KMS-11 (cell line): ENCODE results near the gene GARNL3.

ENCODE experiments used
- H2AFZ ChIP-seq: fragments of 200-600 bp; sonication (generic); 2 replicates; pipeline ENCODE4 v1.6.1; 2016; ENCODE audit warnings: antibody characterized with exemption, mixed run types, low read depth
- H3K27ac ChIP-seq: fragments of 200-600 bp; sonication (generic); 2 replicates; pipeline ENCODE4 v1.6.1; 2016; ENCODE audit warnings: mild to moderate bottlenecking, mixed run types
- H3K27me3 ChIP-seq: fragments of 200-600 bp; sonication (generic); 2 replicates; pipeline ENCODE4 v1.6.1; 2017; ENCODE audit warnings: mild to moderate bottlenecking, low read depth, mixed run types, moderate library complexity; ENCODE audit not compliant: insufficient read depth
- H3K36me3 ChIP-seq: fragments of 200-600 bp; sonication (generic); 2 replicates; pipeline ENCODE4 v1.6.1; 2017; ENCODE audit warnings: mild to moderate bottlenecking, mixed run types; ENCODE audit not compliant: insufficient read depth
- H3K4me1 ChIP-seq: fragments of 200-600 bp; sonication (generic); 2 replicates; pipeline ENCODE4 v1.6.1; 2016; ENCODE audit warnings: mild to moderate bottlenecking, low read depth, mixed run types; ENCODE audit not compliant: poor library complexity, severe bottlenecking
- H3K4me2 ChIP-seq: fragments of 200-600 bp; sonication (generic); 2 replicates; pipeline ENCODE4 v1.7.0; 2016; ENCODE audit warnings: mild to moderate bottlenecking, mixed run types
- H3K4me3 ChIP-seq: fragments of 200-600 bp; sonication (generic); IDR thresholded peaks from 2 replicates; pipeline ENCODE4 v1.6.1; 2017; ENCODE audit warnings: low read depth, low read length, mixed read lengths; ENCODE audit not compliant: insufficient read depth
- H3K79me2 ChIP-seq: fragments of 200-600 bp; sonication (generic); 2 replicates; pipeline ENCODE4 v1.6.1; 2016; ENCODE audit warnings: low read depth, mixed run types; ENCODE audit not compliant: insufficient read depth
- H3K9ac ChIP-seq: fragments of 200-600 bp; sonication (generic); 2 replicates; pipeline ENCODE4 v1.6.1; 2016; ENCODE audit warnings: mild to moderate bottlenecking, mixed run types
- H4K20me1 ChIP-seq: fragments of 200-600 bp; sonication (generic); 2 replicates; pipeline ENCODE4 v1.6.1; 2016; ENCODE audit warnings: mild to moderate bottlenecking, mixed run types; ENCODE audit not compliant: insufficient read depth
- TF ChIP-seq, protein P1 (sequence below): fragments of 200-600 bp; sonication (generic); conservative IDR thresholded peaks from 2 replicates; pipeline ENCODE4 v1.6.1; 2017; ENCODE audit warnings: low read depth, mild to moderate bottlenecking, antibody characterized with exemption, low read length, moderate library complexity, mixed read lengths

The GARNL3 gene

DNA sequence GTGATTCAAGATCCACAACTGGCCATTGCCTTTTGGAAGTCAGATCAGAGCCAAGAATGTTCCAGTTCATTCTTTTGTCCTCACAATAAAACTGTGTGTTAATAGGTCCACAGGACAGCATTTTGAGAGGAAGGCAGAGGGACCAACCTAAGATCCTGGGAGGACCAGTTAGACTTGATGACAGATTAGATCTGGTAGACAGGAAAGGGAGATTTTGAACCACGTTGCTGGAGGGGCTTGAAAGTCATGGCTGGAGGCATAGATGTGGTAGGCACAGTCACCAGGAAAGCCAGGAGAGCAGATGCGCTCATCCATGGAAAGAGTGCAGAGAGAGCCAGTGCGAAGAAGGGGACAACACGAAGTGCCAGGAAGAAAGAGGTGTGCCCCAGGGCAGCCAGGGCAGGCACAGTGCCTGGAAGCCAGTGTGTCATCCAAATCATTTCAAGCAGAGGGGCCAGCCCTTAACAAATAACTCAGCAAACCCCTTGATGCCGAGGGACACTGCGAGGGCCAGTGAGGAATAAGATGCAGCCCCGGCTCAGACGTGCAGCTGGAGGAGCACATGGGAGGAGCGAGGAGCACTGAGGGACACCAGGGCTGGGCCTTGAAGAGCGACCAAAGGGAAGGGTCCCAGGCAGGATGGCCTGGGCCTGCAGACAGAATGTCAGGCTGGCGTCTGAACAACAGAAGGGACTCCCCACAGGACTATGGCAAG lies 119.6 kb downstream of the GARNL3 start:
- Histone ChIP-seq H3K4me1 (peaks cover 68% of the 10 kb centered on the region), H3K4me2 (peak overlapping the region; percentile 71), H4K20me1 (no peaks in the 10 kb centered on the region), H3K79me2 (no peaks in the 10 kb centered on the region), H3K27me3 (no peaks in the 10 kb centered on the region), H3K4me3 (no peak overlapping the region), H3K36me3 (no peaks in the 10 kb centered on the region), H2AFZ (peak overlapping the region; percentile 55; the same call in 1 of the 2 replicates), H3K27ac (peak overlapping the region; percentile 100), H3K9ac (peak overlapping the region; percentile 36; the same call in 1 of the 2 replicates)
- TF ChIP-seq, protein P1, sequence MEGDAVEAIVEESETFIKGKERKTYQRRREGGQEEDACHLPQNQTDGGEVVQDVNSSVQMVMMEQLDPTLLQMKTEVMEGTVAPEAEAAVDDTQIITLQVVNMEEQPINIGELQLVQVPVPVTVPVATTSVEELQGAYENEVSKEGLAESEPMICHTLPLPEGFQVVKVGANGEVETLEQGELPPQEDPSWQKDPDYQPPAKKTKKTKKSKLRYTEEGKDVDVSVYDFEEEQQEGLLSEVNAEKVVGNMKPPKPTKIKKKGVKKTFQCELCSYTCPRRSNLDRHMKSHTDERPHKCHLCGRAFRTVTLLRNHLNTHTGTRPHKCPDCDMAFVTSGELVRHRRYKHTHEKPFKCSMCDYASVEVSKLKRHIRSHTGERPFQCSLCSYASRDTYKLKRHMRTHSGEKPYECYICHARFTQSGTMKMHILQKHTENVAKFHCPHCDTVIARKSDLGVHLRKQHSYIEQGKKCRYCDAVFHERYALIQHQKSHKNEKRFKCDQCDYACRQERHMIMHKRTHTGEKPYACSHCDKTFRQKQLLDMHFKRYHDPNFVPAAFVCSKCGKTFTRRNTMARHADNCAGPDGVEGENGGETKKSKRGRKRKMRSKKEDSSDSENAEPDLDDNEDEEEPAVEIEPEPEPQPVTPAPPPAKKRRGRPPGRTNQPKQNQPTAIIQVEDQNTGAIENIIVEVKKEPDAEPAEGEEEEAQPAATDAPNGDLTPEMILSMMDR, result no peak

DNA sequence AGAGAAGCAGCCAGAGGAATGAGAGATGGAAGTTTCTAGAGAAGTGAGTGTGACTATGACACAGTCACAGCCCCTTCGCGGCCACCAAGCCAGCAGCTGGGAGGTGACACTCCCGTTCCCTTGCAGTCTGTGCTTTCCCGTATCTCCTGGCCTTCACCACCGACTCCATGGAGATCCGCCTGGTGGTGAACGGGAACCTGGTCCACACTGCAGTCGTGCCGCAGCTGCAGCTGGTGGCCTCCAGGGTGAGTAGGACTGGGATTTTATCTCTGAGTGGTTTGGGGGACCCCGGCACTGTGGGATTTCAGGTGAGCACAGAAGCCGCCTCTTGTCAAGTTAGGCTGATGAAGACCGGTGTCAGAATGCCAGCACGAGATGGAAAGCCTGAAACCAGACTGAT lies 120.3 kb downstream of the GARNL3 start:
- Histone ChIP-seq H4K20me1 (no peaks in the 10 kb centered on the region), H3K27ac (peak overlapping the region; percentile 100), H3K4me1 (peaks cover 76% of the 10 kb centered on the region), H3K27me3 (no peaks in the 10 kb centered on the region), H3K9ac (peak overlapping the region; percentile 36; the same call in 1 of the 2 replicates), H3K4me3 (no peak overlapping the region), H2AFZ (peak overlapping the region; percentile 55), H3K36me3 (no peaks in the 10 kb centered on the region), H3K79me2 (no peaks in the 10 kb centered on the region), H3K4me2 (peak overlapping the region; percentile 71)
- TF ChIP-seq, protein P1, result peak; percentile 27; the same call in 1 of the 2 replicates

- Histone ChIP-seq H3K4me2 (peak overlapping the region; percentile 71), H3K36me3 (no peaks in the 10 kb centered on the region), H4K20me1 (no peaks in the 10 kb centered on the region), H3K79me2 (no peaks in the 10 kb centered on the region), H3K4me1 (peaks cover 81% of the 10 kb centered on the region), H3K27ac (peak overlapping the region; percentile 100), H3K9ac (0 out of 2 replicates have a peak overlapping the region, but pooled peaks have one; percentile 36), H3K27me3 (no peaks in the 10 kb centered on the region), H2AFZ (no peak overlapping the region), H3K4me3 (no peak overlapping the region)
- TF ChIP-seq, protein P1, result no peak
These were observed 121.7 kb downstream of the GARNL3 start for GRCh38 chr9:127386249-127386648.

GRCh38 chr9:127386981-127387380 lies 122.4 kb downstream of the GARNL3 start:
- Histone ChIP-seq H3K36me3 (no peaks in the 10 kb centered on the region), H4K20me1 (no peaks in the 10 kb centered on the region), H3K79me2 (no peaks in the 10 kb centered on the region), H3K9ac (no peak overlapping the region), H3K4me3 (no peak overlapping the region), H2AFZ (no peak overlapping the region), H3K4me1 (peaks cover 87% of the 10 kb centered on the region), H3K27me3 (no peaks in the 10 kb centered on the region), H3K27ac (peak overlapping the region; percentile 100; the same call in 1 of the 2 replicates), H3K4me2 (peak overlapping the region; percentile 71; the same call in 1 of the 2 replicates)
- TF ChIP-seq, protein P1, result no peak
